Ovary (tissue), 9 donors: ENCODE measurements around the gene IL1RAPL1. TPM values are rescaled to one million over a fixed set of nuclear protein-coding genes. Genes with fewer than 3 reads are reported as not detected.

Source experiments
- DNase-seq, 5 donors: peaks; one replicate each; pipeline ENCODE4 v3.0.0-alpha.2; 2019 to 2020
- H3K27ac ChIP-seq, 2 donors: fragments of 200-600 bp; one replicate each; pipeline versions ENCODE4 v1.5.1 to v1.8.0; 2019 to 2022
- H3K27me3 ChIP-seq: fragments of 200-600 bp; one replicate; pipeline ENCODE4 v1.8.0; 2022
- H3K36me3 ChIP-seq: fragments of 200-600 bp; sonication (generic); one replicate; pipeline ENCODE4 v1.5.1; 2019
- H3K4me1 ChIP-seq: one replicate; pipeline ENCODE4 v1.8.1; 2013; ENCODE audit warnings: mild to moderate bottlenecking, moderate library complexity; ENCODE audit not compliant: insufficient read depth
- H3K4me3 ChIP-seq: fragments of 200-600 bp; sonication (generic); one replicate; pipeline ENCODE4 v1.5.1; 2017
- H3K9me3 ChIP-seq, 2 donors: fragments of 200-600 bp in 1 of 2; sonication (generic) in 1 of 2; one replicate each; pipeline versions ENCODE4 v1.5.1 to v1.8.1; 2013 to 2019; ENCODE audit warnings: mild to moderate bottlenecking in 1 of 2, moderate library complexity in 1 of 2
- EP300 ChIP-seq: sonication (generic); formaldehyde crosslinking; IDR thresholded peaks from one replicate; pipeline ENCODE4 v1.6.1; 2017; ENCODE audit warnings: antibody characterized with exemption
- POLR2A ChIP-seq: fragments of 450-650 bp; IDR thresholded peaks from one replicate; pipeline ENCODE4 v1.6.1; 2017; ENCODE audit warnings: antibody characterized with exemption, mild to moderate bottlenecking, moderate library complexity
- WGBS, 3 donors: extraction: QIAGEN DNeasy Blood & Tissue Kit in 1 of 3; methylation state at CpG; one replicate each; pipeline versions ENCODE4 v1.1.5 to v1.1.7; 2013 to 2017; 5-methylcytosine and 5-hydroxymethylcytosine counted together
- intact Hi-C, 4 donors: fragments of 100-400 bp; cut with DNase I; formaldehyde crosslinking; loops; one replicate each; pipeline versions ENCODE4 v1.11.0 to v1.15.1; 2022 to 2023
- polyA plus RNA-seq, 2 donors: library from polyadenylated mRNA; stranded (reverse); fragments of 200-250 nt in 1 of 2; fragments of 350-450 nt in 1 of 2; fragmentation: Illumina TruSeq in 1 of 2; extraction: RNeasy Lipid Tissue Mini Kit (QIAGEN cat#74804) in 1 of 2; gene quantifications; one replicate each; pipeline ENCODE4 v1.2.3, GENCODE V29; 2013 to 2014
- total RNA-seq, 7 donors: library from RNA; depleted of rRNA in 2 of 7; stranded (reverse); fragments of >200 nt in 2 of 7; fragmentation: NEBNext Ultra II Directional in 3 of 7; extraction: Animal tissue kit (Norgen Biotek cat#: 25700) in 3 of 7; gene quantifications; one replicate each; pipeline versions ENCODE4 v1.1.0 to v1.2.4, GENCODE V29; 2016 to 2023
- TF ChIP-seq, protein P1 (sequence below), 3 donors: fragments of 450-650 bp in 2 of 3; fragments of 200-600 bp in 1 of 3; IDR thresholded peaks; one replicate each; pipeline versions ENCODE4 v1.5.1 to v1.8.0; 2016 to 2022; ENCODE audit warnings: antibody characterized with exemption in 3 of 3, mild to moderate bottlenecking in 1 of 3
- donor health status: DM: no; HTN: no; CAD: no; lungs with moderate emphysema.
- donor health status: DM: no; HTN: no; CAD: no.
- donor health status: Bipolar disorder and iron deficiency.
- donor health status: DM: yes; HTN: yes; CAD: no.
- donor health status: DM: no; HTN: no; CAD: no.
- donor health status: DM: yes; HTN: yes; CAD: no.

IL1RAPL1 gene
- total and polyA plus RNA-seq, 9 donors, result 0.23 to 1.3 (median 0.61) TPM

DNA sequence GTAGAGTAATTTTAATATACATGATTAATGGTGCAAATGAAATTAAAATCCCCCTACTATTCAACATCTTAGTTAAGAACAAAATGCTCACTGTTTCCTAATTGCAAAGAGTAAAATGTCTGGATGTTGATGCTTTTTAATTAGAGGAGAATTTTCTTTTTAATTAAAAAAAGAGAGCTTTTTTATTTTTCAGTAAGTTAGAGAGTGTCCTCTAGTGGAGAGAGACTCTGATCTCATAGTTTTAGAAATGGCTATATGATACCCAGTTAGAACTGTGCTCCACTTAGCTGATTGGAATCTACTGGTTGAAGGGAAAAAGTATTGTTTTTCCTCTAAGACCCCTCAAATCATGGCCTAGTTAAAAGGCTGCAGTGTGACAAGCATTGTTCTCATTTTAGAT, 1316.1 kb downstream of the IL1RAPL1 start:
- H3K27ac ChIP-seq, result no peak overlapping the region
- no peaks in the 10 kb centered on the region for H3K9me3 ChIP-seq
- H3K4me3 ChIP-seq, result no peak overlapping the region
- no peaks in the 10 kb centered on the region for H3K27me3 ChIP-seq
- intact Hi-C loops, result no loop called here
- no peaks in the 10 kb centered on the region for H3K4me1 ChIP-seq
- TF ChIP-seq, protein P1, sequence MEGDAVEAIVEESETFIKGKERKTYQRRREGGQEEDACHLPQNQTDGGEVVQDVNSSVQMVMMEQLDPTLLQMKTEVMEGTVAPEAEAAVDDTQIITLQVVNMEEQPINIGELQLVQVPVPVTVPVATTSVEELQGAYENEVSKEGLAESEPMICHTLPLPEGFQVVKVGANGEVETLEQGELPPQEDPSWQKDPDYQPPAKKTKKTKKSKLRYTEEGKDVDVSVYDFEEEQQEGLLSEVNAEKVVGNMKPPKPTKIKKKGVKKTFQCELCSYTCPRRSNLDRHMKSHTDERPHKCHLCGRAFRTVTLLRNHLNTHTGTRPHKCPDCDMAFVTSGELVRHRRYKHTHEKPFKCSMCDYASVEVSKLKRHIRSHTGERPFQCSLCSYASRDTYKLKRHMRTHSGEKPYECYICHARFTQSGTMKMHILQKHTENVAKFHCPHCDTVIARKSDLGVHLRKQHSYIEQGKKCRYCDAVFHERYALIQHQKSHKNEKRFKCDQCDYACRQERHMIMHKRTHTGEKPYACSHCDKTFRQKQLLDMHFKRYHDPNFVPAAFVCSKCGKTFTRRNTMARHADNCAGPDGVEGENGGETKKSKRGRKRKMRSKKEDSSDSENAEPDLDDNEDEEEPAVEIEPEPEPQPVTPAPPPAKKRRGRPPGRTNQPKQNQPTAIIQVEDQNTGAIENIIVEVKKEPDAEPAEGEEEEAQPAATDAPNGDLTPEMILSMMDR (IDR thresholded peaks at IDR 0.05), result no peak
- TF ChIP-seq EP300, result no peak
- TF ChIP-seq POLR2A, result no peak
- no peak for DNase-seq
- no peaks in the 10 kb centered on the region for H3K36me3 ChIP-seq

- Histone ChIP-seq H3K9me3 (no peaks in the 10 kb centered on the region), H3K4me1 (no peaks in the 10 kb centered on the region), H3K27me3 (no peaks in the 10 kb centered on the region), H3K27ac (no peak overlapping the region), H3K36me3 (no peaks in the 10 kb centered on the region), H3K4me3 (no peak overlapping the region)
- 60 to 62% (median 61%) methylated on average over 4 of the region's 4 CpGs for WGBS, 3 donors
- intact Hi-C loops, result no loop called here
- TF ChIP-seq, protein P1 (IDR thresholded peaks at IDR 0.05), result no peak
- TF ChIP-seq POLR2A (no peak), EP300 (no peak)
- DNase-seq, result no peak
Measured at GRCh38 chrX:29911673-29912072, 1324.4 kb downstream of the IL1RAPL1 start.

DNA sequence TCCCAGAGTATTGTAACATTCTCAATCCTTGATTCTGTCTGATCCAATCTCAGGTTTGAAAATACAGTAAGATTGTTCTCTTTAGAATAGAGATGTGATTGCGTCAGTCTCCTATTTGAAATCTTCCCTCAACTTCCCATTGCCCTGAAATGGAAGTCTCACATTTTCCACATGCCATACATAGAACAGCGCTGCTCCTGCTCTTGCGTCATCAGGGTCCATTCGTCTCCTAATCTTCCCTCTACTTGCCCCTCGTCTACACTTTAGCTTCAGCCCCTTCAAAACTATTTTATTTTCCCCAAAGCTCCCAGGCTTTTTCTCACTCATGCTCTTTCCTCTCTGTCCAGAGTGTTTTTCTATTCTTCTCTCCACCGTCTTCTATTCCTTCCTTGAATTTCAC, 1326.4 kb downstream of the IL1RAPL1 start:
- no peaks in the 10 kb centered on the region for H3K27me3 ChIP-seq
- intact Hi-C loops, result no loop called here
- H3K9me3 ChIP-seq, result no peaks in the 10 kb centered on the region
- no peak overlapping the region for H3K27ac ChIP-seq
- no peak for DNase-seq
- H3K4me3 ChIP-seq, result no peak overlapping the region
- no peaks in the 10 kb centered on the region for H3K36me3 ChIP-seq
- TF ChIP-seq POLR2A, result no peak
- TF ChIP-seq, protein P1 (IDR thresholded peaks at IDR 0.05), result no peak
- TF ChIP-seq EP300, result no peak
- no peaks in the 10 kb centered on the region for H3K4me1 ChIP-seq
- 74 to 76% (median 76%) methylated on average over 6 of the region's 6 CpGs for WGBS, 3 donors

DNA sequence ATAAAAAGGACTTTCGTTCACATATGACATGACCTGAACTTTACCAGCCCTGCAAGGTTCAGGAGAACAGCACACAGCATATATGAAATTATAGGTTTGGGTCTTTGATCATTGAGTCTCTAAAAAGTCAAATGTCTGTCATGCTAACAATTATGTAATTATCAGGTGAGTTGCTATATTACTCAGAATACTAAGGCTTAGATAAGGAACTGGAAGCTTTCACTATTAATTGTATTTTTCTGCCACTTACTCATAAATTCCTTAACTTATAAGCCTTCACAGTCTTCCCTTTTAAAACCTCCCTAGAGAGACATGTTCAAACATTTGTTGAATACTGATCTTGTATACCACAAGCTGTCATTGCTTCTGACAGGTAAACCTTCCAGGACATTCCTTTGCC, 1335.4 kb downstream of the IL1RAPL1 start:
- Histone ChIP-seq H3K4me3 (no peak overlapping the region), H3K4me1 (no peaks in the 10 kb centered on the region), H3K27ac (no peak overlapping the region), H3K27me3 (no peaks in the 10 kb centered on the region), H3K36me3 (no peaks in the 10 kb centered on the region), H3K9me3 (no peaks in the 10 kb centered on the region)
- TF ChIP-seq, protein P1 (IDR thresholded peaks at IDR 0.05), result no peak
- TF ChIP-seq POLR2A, result no peak
- no peak for TF ChIP-seq EP300
- intact Hi-C loops, result no loop called here
- no peak for DNase-seq
- 50 to 55% (median 52%) methylated on average over 1 of the region's 1 CpG for WGBS, 3 donors

DNA sequence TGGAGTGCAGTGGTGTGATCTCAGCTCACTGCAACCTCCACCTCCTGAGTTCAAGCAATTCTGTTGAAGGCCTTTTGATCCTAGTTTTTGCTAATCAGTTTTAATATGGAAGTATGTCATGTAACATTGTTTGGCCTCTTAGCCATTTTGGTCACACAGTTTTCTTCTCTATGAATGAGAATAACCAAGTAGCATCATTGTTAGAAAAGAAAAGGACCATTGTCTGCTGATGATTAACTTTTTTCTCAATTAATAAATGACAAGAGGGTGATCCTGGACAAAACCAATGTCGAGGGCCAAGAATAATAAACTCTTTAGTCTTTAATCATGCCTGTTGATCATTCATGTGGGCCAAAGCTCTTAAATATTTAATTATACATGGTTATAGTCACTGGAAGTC, 1338.8 kb downstream of the IL1RAPL1 start:
- H3K36me3 ChIP-seq, result no peaks in the 10 kb centered on the region
- 60 to 80% (median 75%) methylated on average over 1 of the region's 1 CpG for WGBS, 3 donors
- intact Hi-C loops, result no loop called here
- H3K9me3 ChIP-seq, result no peaks in the 10 kb centered on the region
- H3K27me3 ChIP-seq, result no peaks in the 10 kb centered on the region
- no peak overlapping the region for H3K4me3 ChIP-seq
- H3K4me1 ChIP-seq, result no peaks in the 10 kb centered on the region
- no peak for DNase-seq
- TF ChIP-seq, protein P1 (IDR thresholded peaks at IDR 0.05), result no peak
- H3K27ac ChIP-seq, result no peak overlapping the region
